Suprapubic skin (tissue), 3 donors: Measurements from ENCODE around the gene STAG1.
"Not testable (repeated sequence)": the region's sequence is repeated elsewhere in the genome, so short reads cannot be mapped to it uniquely, and the experiment has no call there.

Experiments used
- POLR2A ChIP-seq, 2 donors: fragments of 450-650 bp; IDR thresholded peaks; one replicate each; pipeline ENCODE4 v1.6.1; 2017; ENCODE audit warnings: antibody characterized with exemption in 2 of 2, mild to moderate bottlenecking in 2 of 2, moderate library complexity in 2 of 2
- TF ChIP-seq, protein P1 (sequence below), 2 donors: fragments of 200-600 bp in 1 of 2; fragments of 450-650 bp in 1 of 2; sonication (generic) in 1 of 2; IDR thresholded peaks; one replicate each; pipeline ENCODE4 v1.5.1; 2016 to 2019; ENCODE audit warnings: antibody characterized with exemption in 2 of 2, mild to moderate bottlenecking in 1 of 2, moderate library complexity in 1 of 2

DNA sequence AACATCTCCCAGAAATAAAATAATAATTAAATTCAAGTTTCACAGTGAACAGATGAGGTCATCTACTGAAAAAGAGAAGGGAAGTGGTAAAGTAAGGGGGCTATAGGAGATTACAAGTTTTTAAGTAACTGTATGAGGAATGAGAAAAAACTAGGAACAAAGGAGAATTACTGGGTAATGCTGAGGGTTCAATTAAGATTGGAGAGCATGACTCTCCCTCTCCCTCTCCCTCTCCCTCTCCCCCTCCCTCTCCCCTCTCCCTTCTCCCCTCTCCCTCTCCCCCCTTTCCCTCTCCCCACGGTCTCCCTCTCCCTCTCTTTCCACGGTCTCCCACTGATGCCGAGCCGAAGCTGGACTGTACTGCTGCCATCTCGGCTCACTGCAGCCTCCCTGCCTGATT, 29.8 kb downstream of the STAG1 start:
- TF ChIP-seq, protein P1, sequence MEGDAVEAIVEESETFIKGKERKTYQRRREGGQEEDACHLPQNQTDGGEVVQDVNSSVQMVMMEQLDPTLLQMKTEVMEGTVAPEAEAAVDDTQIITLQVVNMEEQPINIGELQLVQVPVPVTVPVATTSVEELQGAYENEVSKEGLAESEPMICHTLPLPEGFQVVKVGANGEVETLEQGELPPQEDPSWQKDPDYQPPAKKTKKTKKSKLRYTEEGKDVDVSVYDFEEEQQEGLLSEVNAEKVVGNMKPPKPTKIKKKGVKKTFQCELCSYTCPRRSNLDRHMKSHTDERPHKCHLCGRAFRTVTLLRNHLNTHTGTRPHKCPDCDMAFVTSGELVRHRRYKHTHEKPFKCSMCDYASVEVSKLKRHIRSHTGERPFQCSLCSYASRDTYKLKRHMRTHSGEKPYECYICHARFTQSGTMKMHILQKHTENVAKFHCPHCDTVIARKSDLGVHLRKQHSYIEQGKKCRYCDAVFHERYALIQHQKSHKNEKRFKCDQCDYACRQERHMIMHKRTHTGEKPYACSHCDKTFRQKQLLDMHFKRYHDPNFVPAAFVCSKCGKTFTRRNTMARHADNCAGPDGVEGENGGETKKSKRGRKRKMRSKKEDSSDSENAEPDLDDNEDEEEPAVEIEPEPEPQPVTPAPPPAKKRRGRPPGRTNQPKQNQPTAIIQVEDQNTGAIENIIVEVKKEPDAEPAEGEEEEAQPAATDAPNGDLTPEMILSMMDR (IDR thresholded peaks at IDR 0.05): not testable (repeated sequence)
- TF ChIP-seq POLR2A (IDR thresholded peaks at IDR 0.05): not testable (repeated sequence)
